Duodenal mucosa (tissue), 2 donors: ENCODE results near the gene UBFD1.
"Not testable (repeated sequence)": the region's sequence is repeated elsewhere in the genome, so short reads cannot be mapped to it uniquely, and the experiment has no call there.

Experiments
- H3K27ac ChIP-seq: one replicate; pipeline ENCODE4 v1.7.0; 2013; ENCODE audit warnings: low read depth, low read length
- H3K27me3 ChIP-seq, 2 donors: one replicate each; pipeline ENCODE4 v1.7.0; 2013; ENCODE audit warnings: low read length in 2 of 2, control low read depth in 1 of 2; ENCODE audit not compliant: insufficient read depth in 2 of 2, control insufficient read depth in 1 of 2
- H3K36me3 ChIP-seq, 2 donors: one replicate each; pipeline ENCODE4 v1.7.0; 2013; ENCODE audit warnings: low read length in 2 of 2, control low read depth in 1 of 2; ENCODE audit not compliant: insufficient read depth in 2 of 2, control insufficient read depth in 1 of 2
- H3K4me1 ChIP-seq, 2 donors: one replicate each; pipeline ENCODE4 v1.7.0; 2013; ENCODE audit warnings: low read length in 2 of 2, control low read depth in 1 of 2; ENCODE audit not compliant: insufficient read depth in 2 of 2, control insufficient read depth in 1 of 2
- H3K4me3 ChIP-seq, 2 donors: one replicate each; pipeline ENCODE4 v1.7.0; 2013; ENCODE audit warnings: low read length in 2 of 2, low read depth in 1 of 2
- H3K9ac ChIP-seq, 2 donors: one replicate each; pipeline ENCODE4 v1.7.0; 2013; ENCODE audit warnings: low read length in 2 of 2, low read depth in 1 of 2
- H3K9me3 ChIP-seq, 2 donors: one replicate each; pipeline ENCODE4 v1.7.0; 2013; ENCODE audit warnings: low read length in 2 of 2, control low read depth in 1 of 2; ENCODE audit not compliant: control insufficient read depth in 1 of 2

The UBFD1 gene

GRCh38 chr16:23580391-23580790 is 22.9 kb downstream of the UBFD1 start:
- no peak overlapping the region for H3K9ac ChIP-seq
- peaks cover 20 to 59% of the 10 kb centered on the region in 2 donors for H3K36me3 ChIP-seq
- H3K27ac ChIP-seq: no peak overlapping the region
- no peaks in the 10 kb centered on the region for H3K4me1 ChIP-seq
- H3K9me3 ChIP-seq: no peaks in the 10 kb centered on the region
- H3K27me3 ChIP-seq: no peaks in the 10 kb centered on the region
- no peak overlapping the region for H3K4me3 ChIP-seq

GRCh38 chr16:23581764-23582163 is 24.2 kb downstream of the UBFD1 start:
- no peaks in the 10 kb centered on the region for H3K4me1 ChIP-seq
- peaks cover 17 to 66% of the 10 kb centered on the region in 2 donors for H3K36me3 ChIP-seq

GRCh38 chr16:23583271-23583670 is 25.7 kb downstream of the UBFD1 start:
- H3K9ac ChIP-seq, H3K27me3 ChIP-seq, H3K4me1 ChIP-seq, H3K4me3 ChIP-seq, H3K9me3 ChIP-seq, H3K27ac ChIP-seq: not testable (repeated sequence)
- H3K36me3 ChIP-seq: peaks cover 17 to 72% of the 10 kb centered on the region in 2 donors

More at GRCh38 chr16:23581764-23582163, 24.2 kb downstream of the UBFD1 start:
- Histone ChIP-seq H3K9ac (no peak overlapping the region), H3K9me3 (no peaks in the 10 kb centered on the region), H3K27me3 (no peaks in the 10 kb centered on the region), H3K4me3 (no peak overlapping the region), H3K27ac (no peak overlapping the region)

- Histone ChIP-seq H3K9me3 (no peaks in the 10 kb centered on the region), H3K4me3 (no peak overlapping the region), H3K27ac (no peak overlapping the region), H3K9ac (no peak overlapping the region), H3K4me1 (no peaks in the 10 kb centered on the region), H3K27me3 (no peaks in the 10 kb centered on the region), H3K36me3 (peaks cover 17 to 75% of the 10 kb centered on the region in 2 donors)
Observed at GRCh38 chr16:23584186-23585076, 26.9 kb downstream of the UBFD1 start.

GRCh38 chr16:23587726-23588125 is 30.2 kb downstream of the UBFD1 start:
- Histone ChIP-seq H3K27ac (no peak overlapping the region), H3K9me3 (no peaks in the 10 kb centered on the region), H3K36me3 (peaks cover 19 to 82% of the 10 kb centered on the region in 2 donors), H3K27me3 (no peaks in the 10 kb centered on the region), H3K4me1 (no peaks in the 10 kb centered on the region), H3K4me3 (no peak overlapping the region), H3K9ac (no peak overlapping the region)

DNA sequence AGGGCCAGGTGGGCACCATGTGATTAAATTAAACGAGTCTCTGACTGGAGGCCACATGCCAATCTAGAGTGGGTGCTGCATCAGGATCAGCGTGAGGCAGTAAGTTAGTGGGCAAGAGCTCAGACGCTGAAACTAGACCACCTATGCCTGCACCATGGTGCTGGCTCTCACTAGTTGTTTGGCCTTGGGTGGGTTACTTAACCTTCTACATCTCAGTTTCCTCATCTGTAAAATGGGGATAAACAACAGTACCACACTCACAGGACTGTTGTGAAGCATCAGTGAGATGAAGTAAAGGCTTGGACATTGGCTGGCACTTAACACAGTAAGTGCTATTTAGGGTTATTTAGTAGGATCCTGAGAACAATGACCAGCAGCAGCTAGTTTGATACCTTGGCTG is 32.7 kb downstream of the UBFD1 start:
- Histone ChIP-seq H3K9me3 (no peaks in the 10 kb centered on the region), H3K27me3 (no peaks in the 10 kb centered on the region), H3K27ac (no peak overlapping the region), H3K9ac (no peak overlapping the region), H3K4me1 (peaks cover 0 to 8% of the 10 kb centered on the region in 2 donors), H3K4me3 (no peak overlapping the region), H3K36me3 (peaks cover 10 to 83% of the 10 kb centered on the region in 2 donors)

DNA sequence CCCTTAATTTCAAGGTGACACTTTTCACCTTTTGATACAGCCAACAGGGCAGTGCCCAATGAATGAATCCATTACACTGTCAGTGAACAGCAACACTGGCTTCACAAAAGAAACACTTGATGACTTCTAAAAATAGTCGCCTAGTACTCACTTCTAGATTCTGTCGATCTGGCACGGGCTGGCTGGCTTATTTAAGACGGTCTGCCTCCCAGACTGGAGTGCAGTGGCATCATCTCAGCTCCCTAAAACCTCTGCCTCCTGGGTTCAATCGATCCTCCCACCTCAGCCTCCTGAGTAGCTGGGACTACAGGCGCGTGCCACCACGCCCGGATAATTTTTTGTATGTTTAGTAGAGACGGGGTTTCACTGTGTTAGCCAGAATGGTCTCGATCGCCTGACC is 36.7 kb downstream of the UBFD1 start:
- H3K27me3 ChIP-seq: no peaks in the 10 kb centered on the region
- H3K9ac ChIP-seq: no peak overlapping the region
- peaks cover 10 to 47% of the 10 kb centered on the region in 2 donors for H3K36me3 ChIP-seq
- no peaks in the 10 kb centered on the region for H3K9me3 ChIP-seq
- no peak overlapping the region for H3K27ac ChIP-seq
- H3K4me3 ChIP-seq: no peak overlapping the region
- peaks cover 0 to 13% of the 10 kb centered on the region in 2 donors for H3K4me1 ChIP-seq

DNA sequence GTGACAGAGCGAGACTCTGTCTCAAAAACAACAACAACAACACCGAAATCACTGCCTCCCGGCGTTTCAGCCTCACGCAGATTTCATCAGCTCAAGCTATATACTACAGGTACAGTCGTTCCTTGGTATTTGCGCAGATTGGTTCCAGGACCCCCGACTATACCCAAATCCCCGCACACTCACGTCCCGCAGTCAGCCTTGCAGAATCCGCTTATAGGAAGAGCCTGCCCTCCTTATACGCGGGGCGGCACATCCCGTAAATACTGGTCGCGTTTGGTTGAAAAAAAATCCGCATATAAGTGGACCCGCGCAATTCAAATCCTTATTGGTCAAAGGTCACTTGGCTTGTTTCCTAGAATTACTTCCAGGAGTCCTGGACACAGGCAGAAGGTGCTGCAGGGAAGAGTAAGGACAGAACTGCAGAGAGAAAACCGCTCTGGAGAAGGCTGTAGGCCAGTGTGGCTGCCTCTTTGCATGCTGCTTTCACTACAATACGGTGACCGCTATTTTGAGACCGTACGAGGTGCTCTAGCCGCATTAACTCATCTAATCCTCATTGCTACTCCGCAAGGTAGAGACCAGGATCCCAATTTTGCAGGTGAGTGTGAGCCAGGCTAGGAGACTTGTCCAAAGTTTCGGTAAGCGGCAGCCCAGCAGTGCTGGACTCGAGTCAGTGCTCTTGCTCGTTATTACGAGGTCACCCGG is 37.9 kb downstream of the UBFD1 start:
- Histone ChIP-seq H3K4me1 (peaks cover 0 to 13% of the 10 kb centered on the region in 2 donors), H3K9ac (peak overlapping the region; percentile 73 to 80), H3K9me3 (no peaks in the 10 kb centered on the region), H3K4me3 (peak overlapping the region; percentile 86 to 100), H3K27ac (peak overlapping the region; percentile 54), H3K36me3 (peaks cover 5 to 35% of the 10 kb centered on the region in 2 donors), H3K27me3 (no peaks in the 10 kb centered on the region)

GRCh38 chr16:23595951-23596720 is 38.6 kb downstream of the UBFD1 start, which contains the start of gene NDUFAB1:
Gene NDUFAB1, minus strand, starts transcription at chr16:23596316. Its CDS starts 26 bp downstream, at chr16:23596290.
- Histone ChIP-seq H3K27me3 (no peaks in the 10 kb centered on the region), H3K9me3 (no peaks in the 10 kb centered on the region), H3K4me3 (peak within 1 kb of the TSS; percentile 86 to 100), H3K4me1 (peaks cover 0 to 13% of the 10 kb centered on the region in 2 donors), H3K36me3 (peaks cover 5 to 31% of the 10 kb centered on the region in 2 donors), H3K27ac (peak within 1 kb of the TSS; percentile 54), H3K9ac (peak within 1 kb of the TSS; percentile 73 to 80)
